Liver (tissue), 9 donors: ENCODE data around the gene C19orf12. TPM values are rescaled to one million over a fixed set of nuclear protein-coding genes. Genes with fewer than 3 reads are reported as not detected.

ENCODE experiments used
- DNase-seq: peaks from one replicate; pipeline ENCODE4 v3.0.0-alpha.2; 2017; ENCODE audit warnings: low spot score
- H3K27ac ChIP-seq, 2 donors: one replicate each; pipeline ENCODE4 v1.7.0; 2013; ENCODE audit warnings: inconsistent platforms in 2 of 2, low read length in 2 of 2, control low read depth in 1 of 2, low read depth in 1 of 2, mild to moderate bottlenecking in 1 of 2
- H3K27me3 ChIP-seq, 4 donors: one replicate each; pipeline versions ENCODE4 v1.6.1 to v1.7.0; 2013; ENCODE audit warnings: low read length in 3 of 4, inconsistent platforms in 1 of 4, mild to moderate bottlenecking in 1 of 4, moderate library complexity in 1 of 4; ENCODE audit not compliant: control insufficient read depth in 4 of 4, insufficient read depth in 4 of 4
- H3K36me3 ChIP-seq, 4 donors: one replicate each; pipeline versions ENCODE4 v1.6.1 to v1.7.0; 2013; ENCODE audit warnings: low read length in 3 of 4, mild to moderate bottlenecking in 3 of 4, low read depth in 1 of 4, moderate library complexity in 1 of 4; ENCODE audit not compliant: control insufficient read depth in 4 of 4, insufficient read depth in 3 of 4
- H3K4me1 ChIP-seq, 4 donors: one replicate each; pipeline versions ENCODE4 v1.6.1 to v1.7.0; 2013; ENCODE audit warnings: low read length in 3 of 4, mild to moderate bottlenecking in 3 of 4, moderate library complexity in 1 of 4; ENCODE audit not compliant: control insufficient read depth in 4 of 4, insufficient read depth in 4 of 4
- H3K4me3 ChIP-seq, 3 donors: one replicate each; pipeline versions ENCODE4 v1.6.1 to v1.7.0; 2013; ENCODE audit warnings: low read length in 3 of 3, control low read depth in 1 of 3, low read depth in 1 of 3, mild to moderate bottlenecking in 1 of 3
- H3K9ac ChIP-seq, 2 donors: one replicate each; pipeline ENCODE4 v1.7.0; 2013; ENCODE audit warnings: low read length in 2 of 2, mild to moderate bottlenecking in 2 of 2, moderate library complexity in 2 of 2, control low read depth in 1 of 2, low read depth in 1 of 2
- H3K9me3 ChIP-seq, 4 donors: one replicate each; pipeline versions ENCODE4 v1.6.1 to v1.7.0; 2013; ENCODE audit warnings: low read length in 3 of 4; ENCODE audit not compliant: control insufficient read depth in 4 of 4
- ATF3 ChIP-seq: IDR thresholded peaks from 2 replicates; pipeline ENCODE4 v1.6.1; 2016; ENCODE audit warnings: antibody characterized with exemption
- CTCF ChIP-seq: fragments of 150-350 bp; IDR thresholded peaks from 2 replicates; pipeline ENCODE4 v1.5.1; 2017; ENCODE audit warnings: improper control_type of control experiment, low read depth, low read length; ENCODE audit not compliant: missing input control
- EGR1 ChIP-seq, 2 donors: IDR thresholded peaks; 2 replicates each; pipeline ENCODE4 v1.6.1; 2016 to 2018; ENCODE audit warnings: antibody characterized with exemption in 2 of 2, low read depth in 2 of 2
- FOXA1 ChIP-seq: IDR thresholded peaks from 2 replicates; pipeline ENCODE4 v1.6.1; 2016; ENCODE audit warnings: antibody characterized with exemption
- FOXA2 ChIP-seq: IDR thresholded peaks from 2 replicates; pipeline ENCODE4 v1.6.1; 2016; ENCODE audit warnings: antibody characterized with exemption
- GABPA ChIP-seq, 2 donors: IDR thresholded peaks in 1 of 2; conservative IDR thresholded peaks in 1 of 2; 2 replicates each; pipeline ENCODE4 v1.6.1; 2016; ENCODE audit warnings: antibody characterized with exemption in 2 of 2, mild to moderate bottlenecking in 1 of 2, moderate library complexity in 1 of 2
- HNF4A ChIP-seq, 2 donors: conservative IDR thresholded peaks; 2 replicates each; pipeline ENCODE4 v1.6.1; 2016; ENCODE audit warnings: antibody characterized with exemption in 2 of 2, mild to moderate bottlenecking in 2 of 2
- HNF4G ChIP-seq: IDR thresholded peaks from 2 replicates; pipeline ENCODE4 v1.6.1; 2016; ENCODE audit warnings: antibody characterized with exemption
- JUND ChIP-seq, 2 donors: IDR thresholded peaks; 2 replicates each; pipeline ENCODE4 v1.6.1; 2016; ENCODE audit warnings: antibody characterized with exemption in 2 of 2
- MAX ChIP-seq: IDR thresholded peaks from 2 replicates; pipeline ENCODE4 v1.6.1; 2016; ENCODE audit warnings: antibody characterized with exemption
- NR2F2 ChIP-seq: IDR thresholded peaks from 2 replicates; pipeline ENCODE4 v1.6.1; 2016; ENCODE audit warnings: antibody characterized with exemption
- RAD21 ChIP-seq, 2 donors: IDR thresholded peaks; 2 replicates each; pipeline ENCODE4 v1.6.1; 2016; ENCODE audit warnings: antibody characterized with exemption in 2 of 2, mild to moderate bottlenecking in 2 of 2
- REST ChIP-seq: IDR thresholded peaks from 2 replicates; pipeline ENCODE4 v1.6.1; 2016; ENCODE audit warnings: antibody characterized with exemption, mild to moderate bottlenecking
- RXRA ChIP-seq, 2 donors: IDR thresholded peaks; 2 replicates each; pipeline ENCODE4 v1.6.1; 2017 to 2018; ENCODE audit warnings: antibody characterized with exemption in 2 of 2, mild to moderate bottlenecking in 1 of 2
- SP1 ChIP-seq: IDR thresholded peaks from 2 replicates; pipeline ENCODE4 v1.6.1; 2018; ENCODE audit warnings: antibody characterized with exemption, mild to moderate bottlenecking
- TAF1 ChIP-seq: conservative IDR thresholded peaks from 2 replicates; pipeline ENCODE4 v1.6.1; 2016; ENCODE audit warnings: antibody characterized with exemption, mild to moderate bottlenecking
- YY1 ChIP-seq: IDR thresholded peaks from 2 replicates; pipeline ENCODE4 v1.6.1; 2016; ENCODE audit warnings: antibody characterized with exemption, mild to moderate bottlenecking
- ZBTB33 ChIP-seq: IDR thresholded peaks from 2 replicates; pipeline ENCODE4 v1.6.1; 2016; ENCODE audit warnings: antibody characterized with exemption
- WGBS: extraction: QIAGEN DNeasy Blood & Tissue Kit; methylation state at CpG from one replicate; pipeline ENCODE4 v1.1.7; 2013; 5-methylcytosine and 5-hydroxymethylcytosine counted together
- polyA plus RNA-seq, 2 donors: library from polyadenylated mRNA; stranded (reverse) in 1 of 2; unstranded in 1 of 2; fragments of 200-250 nt in 1 of 2; fragments of >200 nt in 1 of 2; fragmentation: Nextera tagmentation in 1 of 2; extraction: Ambion mirVana in 1 of 2; gene quantifications; one replicate each; pipeline versions ENCODE4 v1.2.1 to v1.2.3, GENCODE V29; 2013 to 2015
- total RNA-seq, 2 donors: library from RNA; depleted of rRNA; stranded (reverse); fragments of >200 nt; gene quantifications; one replicate each; pipeline ENCODE4 v1.2.3, GENCODE V29; 2014
- donor health status: healthy.
- donor health status: healthy.
- donor health status: healthy.
- donor health status: healthy.
- donor health status: healthy.

Gene C19orf12
- total and polyA plus RNA-seq, 4 donors, result 21.2 to 82.8 (median 40.1) TPM

- DNase-seq, result no peak
- WGBS, result 79% methylated on average over 7 of the region's 7 CpGs
- Histone ChIP-seq H3K4me1 (no peaks in the 10 kb centered on the region), H3K4me3 (no peak overlapping the region), H3K27ac (no peak overlapping the region), H3K27me3 (peaks cover 0 to 2% (median 0%) of the 10 kb centered on the region in 4 donors), H3K36me3 (no peaks in the 10 kb centered on the region), H3K9me3 (no peaks in the 10 kb centered on the region), H3K9ac (no peak overlapping the region)
- TF ChIP-seq EGR1 (IDR thresholded peaks at IDR 0.05; ENCODE audit: low read depth in 2 of 2) (no peak), ATF3 (no peak), NR2F2 (no peak), REST (no peak), RXRA (IDR thresholded peaks at IDR 0.05) (no peak), RAD21 (IDR thresholded peaks at IDR 0.05) (no peak), TAF1 (no peak), HNF4G (no peak), MAX (no peak), FOXA2 (no peak), FOXA1 (no peak)
Observed at GRCh38 chr19:29753934-29754305, 38.9 kb upstream of the C19orf12 start.

DNA sequence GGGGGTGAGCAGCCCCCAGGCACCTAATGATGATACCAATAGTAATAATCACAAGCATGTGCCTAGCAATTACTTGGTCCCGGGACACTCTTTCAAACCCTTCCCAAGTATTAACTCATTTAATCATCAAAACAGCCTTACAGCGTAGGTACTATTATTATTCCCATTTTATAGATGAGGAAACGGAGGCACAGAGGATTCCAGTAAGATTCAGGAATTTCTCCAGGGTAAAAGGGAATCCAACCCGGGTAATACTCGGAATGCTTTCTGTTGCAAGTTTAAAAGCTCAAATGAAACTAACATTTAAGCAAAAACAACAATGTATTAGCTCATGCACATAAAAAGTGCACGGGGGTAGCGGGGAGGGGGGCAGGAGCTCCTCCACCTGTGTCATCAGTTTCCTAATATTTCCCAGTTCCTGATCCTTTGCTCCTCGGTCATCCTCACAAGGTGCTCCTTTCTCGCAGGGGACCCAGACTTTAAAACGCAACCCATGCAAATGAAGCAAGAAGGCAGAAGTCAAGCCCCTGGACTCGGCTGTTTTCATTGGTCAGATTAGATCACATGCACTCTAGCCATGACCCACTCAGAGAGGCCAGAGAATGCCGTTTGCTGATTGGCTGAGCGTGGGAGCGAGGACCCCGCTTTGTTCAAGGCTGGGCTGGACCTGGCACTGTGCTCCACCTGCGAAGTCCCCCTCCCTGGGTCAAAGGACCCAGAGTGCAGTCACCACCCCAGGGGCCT lies 38.3 kb upstream of the C19orf12 start:
- no peaks in the 10 kb centered on the region for H3K9me3 ChIP-seq
- TF ChIP-seq EGR1 (IDR thresholded peaks at IDR 0.05; ENCODE audit: low read depth in 2 of 2), result no peak
- no peak for TF ChIP-seq HNF4A (conservative IDR thresholded peaks at IDR 0.05)
- TF ChIP-seq CTCF, result no peak
- no peak for TF ChIP-seq RXRA (IDR thresholded peaks at IDR 0.05)
- no peak for TF ChIP-seq HNF4G
- TF ChIP-seq REST, result no peak
- TF ChIP-seq YY1, result no peak
- TF ChIP-seq TAF1, result no peak
- no peak for TF ChIP-seq GABPA (IDR thresholded peaks at IDR 0.05 in 1 of 2, conservative IDR thresholded peaks at IDR 0.05 in 1 of 2)
- no peak for TF ChIP-seq ATF3
- no peak for TF ChIP-seq MAX
- TF ChIP-seq ZBTB33, result no peak
- TF ChIP-seq JUND (IDR thresholded peaks at IDR 0.05), result no peak
- no peak for TF ChIP-seq SP1
- TF ChIP-seq RAD21 (IDR thresholded peaks at IDR 0.05), result no peak
- no peak for TF ChIP-seq FOXA1
- TF ChIP-seq FOXA2, result no peak
- no peak for DNase-seq
- 84% methylated on average over 16 of the region's 16 CpGs for WGBS
- no peak overlapping the region for H3K27ac ChIP-seq
- no peak overlapping the region for H3K4me3 ChIP-seq
- peaks cover 0 to 2% (median 0%) of the 10 kb centered on the region in 4 donors for H3K27me3 ChIP-seq
- no peaks in the 10 kb centered on the region for H3K4me1 ChIP-seq
- H3K36me3 ChIP-seq, result no peaks in the 10 kb centered on the region
- H3K9ac ChIP-seq, result no peak overlapping the region
